Stimulated activated CD8-positive, alpha-beta memory T cell treated with anti-CD3 and anti-CD28 coated beads, Interleukin-2, amount 100 ng/mL, for 48 hours (primary cell): ENCODE data around the gene SMG6.
"Not testable (repeated sequence)": the region's sequence is repeated elsewhere in the genome, so short reads cannot be mapped to it uniquely, and the experiment has no call there.

Source experiments
- DNase-seq, 2 donors: peaks; one replicate each; pipeline ENCODE4 v3.0.0-alpha.2; 2020; ENCODE audit warnings: low read depth in 2 of 2

Gene SMG6

DNA sequence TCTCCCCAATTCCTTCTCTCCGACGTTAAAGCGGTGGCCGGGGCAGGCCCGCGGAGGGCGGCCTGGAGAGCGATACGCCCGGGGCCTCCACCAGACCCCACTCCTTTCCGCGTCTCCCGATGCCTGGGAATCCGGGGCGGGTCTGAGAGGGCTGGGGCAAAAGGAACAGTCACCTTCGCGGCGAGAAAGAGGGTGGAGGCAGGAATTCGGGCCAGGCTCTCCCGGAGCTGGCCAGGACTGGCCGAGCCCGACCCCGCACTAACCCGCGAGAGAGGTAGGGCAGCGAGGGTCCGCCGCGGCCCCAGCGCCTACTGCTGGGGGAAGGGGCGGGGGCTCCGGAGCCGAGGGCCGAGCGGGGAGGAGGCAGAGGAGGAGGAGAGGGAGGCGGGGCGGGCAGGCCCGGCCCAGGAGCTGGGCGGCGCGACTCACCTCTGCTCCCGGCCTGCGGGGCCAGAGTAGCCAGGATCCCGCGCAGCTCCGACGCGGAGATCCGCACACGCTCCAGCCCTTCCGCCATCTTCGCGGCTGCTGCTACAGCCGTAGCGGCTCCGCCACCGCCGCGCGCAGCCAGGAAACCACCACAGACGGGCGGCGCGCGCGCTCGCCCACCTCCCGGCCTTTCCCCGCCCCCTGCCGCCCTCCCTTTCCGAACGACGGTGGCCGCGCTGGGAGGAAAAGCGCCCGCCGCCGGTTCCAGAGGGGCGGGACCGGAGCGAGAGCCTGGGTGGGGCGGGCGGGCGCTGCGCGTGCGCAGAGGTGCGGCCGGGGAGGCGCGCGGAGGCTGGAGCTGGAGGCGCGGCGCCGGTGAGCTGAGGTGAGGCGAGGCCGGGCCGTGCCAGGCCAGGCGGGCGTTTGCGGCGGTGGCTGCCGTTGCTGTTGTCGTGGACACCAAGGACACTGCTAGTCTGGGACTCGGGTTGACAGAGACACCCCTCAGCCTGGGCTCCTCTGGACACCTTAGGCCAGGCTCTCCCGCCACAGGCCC lies at the start of gene SMG6, which contains the start of gene SRR:
SMG6 (minus strand) TSS at position 582 of the 985 bp plus-strand sequence; CDS start at position 517, 65 bp downstream.
SRR (plus strand) TSS at position 747 of the 985 bp plus-strand sequence. CDS start 11,611 bp downstream, outside the sequence.
- DNase-seq, result peak; percentile 92 to 94

DNA sequence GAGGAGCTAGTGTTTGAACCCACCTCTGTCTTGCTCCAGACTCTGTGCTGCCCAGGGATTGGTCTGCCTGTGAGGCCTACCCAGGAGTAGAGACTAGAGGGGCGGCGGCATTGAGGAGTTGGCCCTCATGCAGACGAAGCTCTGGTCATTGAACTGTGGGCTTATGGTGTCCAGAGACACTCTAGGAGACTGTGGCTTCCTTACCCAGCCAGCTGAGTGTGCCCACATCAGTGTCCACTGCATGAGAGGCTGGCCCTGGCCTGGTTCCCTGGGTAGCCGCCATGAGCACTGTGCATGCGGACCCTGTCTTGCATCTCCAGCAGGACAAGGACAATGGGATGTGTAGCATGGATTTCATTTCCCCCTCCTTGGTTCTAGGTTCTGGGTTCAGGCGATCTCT lies 47.7 kb upstream of the SMG6 start:
- DNase-seq, result no peak

DNA sequence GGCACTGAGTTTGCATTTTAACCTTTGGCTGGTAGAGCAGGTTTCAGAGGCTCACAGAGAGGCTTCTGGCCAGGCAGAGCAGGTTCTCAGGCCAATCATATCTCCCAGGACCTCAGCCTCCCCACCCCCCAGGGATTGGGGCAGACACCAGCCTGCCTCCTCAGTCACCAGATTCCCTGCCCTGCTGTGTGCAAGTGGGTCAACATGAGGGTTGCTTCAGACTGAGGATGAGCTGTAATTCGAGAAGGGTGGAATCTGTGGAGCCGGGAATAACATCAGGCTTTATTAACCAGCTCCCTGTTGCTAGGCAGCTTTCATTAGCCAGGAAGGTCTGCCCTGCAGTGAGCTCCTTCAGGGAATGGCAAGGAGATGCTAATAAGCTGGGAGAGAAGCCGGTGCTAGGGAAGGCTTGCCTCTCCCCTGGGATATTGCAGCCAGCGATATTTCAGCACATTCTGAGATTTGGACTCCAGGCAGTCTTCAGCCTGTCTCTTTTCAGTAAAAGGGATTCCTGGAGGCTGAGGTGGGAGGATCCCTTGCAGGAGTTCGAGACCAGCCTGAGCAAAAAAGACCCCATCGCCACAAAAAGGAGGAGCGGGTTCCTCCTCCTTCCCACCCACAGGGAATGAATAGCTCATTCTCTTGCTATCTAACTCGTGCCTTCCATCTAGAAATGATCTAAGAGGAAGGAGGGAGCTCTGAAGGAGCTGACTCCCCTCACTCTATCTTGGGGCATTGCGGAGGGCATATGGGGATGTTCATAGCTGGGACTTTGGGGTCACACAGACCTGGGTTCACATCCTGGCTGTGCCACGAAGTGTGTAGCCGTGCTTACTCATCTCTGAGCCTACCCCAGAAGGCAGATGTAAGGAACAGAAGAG lies 44.5 kb upstream of the SMG6 start:
- DNase-seq, result no peak

DNA sequence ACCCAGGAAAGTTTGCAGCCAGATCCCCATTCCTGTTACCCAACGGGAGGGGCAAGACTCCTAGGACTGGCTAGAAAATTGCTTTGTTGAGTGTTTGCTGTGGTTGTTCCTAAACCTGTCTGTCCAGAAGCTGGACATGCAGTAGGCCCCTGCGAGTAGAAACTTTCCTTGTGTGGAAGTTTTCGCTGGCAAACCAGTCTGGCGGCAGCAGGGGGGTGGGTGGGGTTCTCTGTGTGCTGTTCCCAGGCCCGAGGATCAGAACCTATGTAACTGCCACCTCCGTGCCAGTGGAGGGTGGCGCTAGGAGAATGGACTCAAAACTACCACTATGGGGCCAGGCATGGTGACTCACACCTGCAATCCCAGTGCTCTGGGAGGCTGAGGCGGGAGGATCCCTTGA lies 42.9 kb upstream of the SMG6 start:
- no peak for DNase-seq

DNA sequence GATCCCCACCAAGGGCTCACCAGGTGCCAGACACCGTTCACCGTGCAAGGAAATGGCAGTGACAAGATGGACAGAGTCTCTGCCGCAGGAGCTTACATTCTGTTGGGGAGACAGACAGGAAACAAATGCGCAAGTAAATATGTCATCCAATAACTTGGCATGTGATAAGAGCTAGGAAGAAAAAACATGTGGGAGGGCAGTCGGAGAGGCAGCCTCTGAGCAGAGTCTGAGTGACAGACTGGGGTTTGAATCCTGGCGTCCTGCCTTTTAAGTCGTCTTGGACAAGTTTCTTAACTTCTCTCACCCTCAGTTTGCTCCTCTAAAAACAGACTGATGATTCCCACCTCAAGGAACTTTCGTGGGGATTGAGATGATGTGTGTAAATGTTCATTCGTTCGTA lies 40.9 kb upstream of the SMG6 start:
- no peak for DNase-seq

DNA sequence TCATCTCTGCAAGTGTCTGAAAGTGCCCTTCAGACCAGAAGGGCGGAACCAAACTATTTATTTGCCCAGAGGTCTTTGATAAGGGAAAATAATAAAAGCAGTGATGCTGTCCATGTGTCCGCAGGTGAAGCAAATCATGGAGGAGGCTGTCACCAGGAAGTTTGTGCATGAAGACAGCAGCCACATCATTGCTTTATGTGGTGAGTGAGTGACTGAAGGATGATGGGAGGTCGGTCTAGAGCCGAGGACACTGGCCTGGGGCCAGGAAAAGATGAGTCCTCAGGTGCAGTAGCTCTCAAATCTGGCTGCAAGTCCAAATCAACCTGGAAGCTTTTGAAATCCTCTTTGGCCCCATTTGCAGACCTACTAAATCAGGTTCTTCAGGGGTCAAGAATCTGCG lies 39.8 kb upstream of the SMG6 start:
- peak; percentile 30 to 50 for DNase-seq

GRCh38 chr17:2338315-2338657 lies 34.7 kb upstream of the SMG6 start:
- no peak for DNase-seq

DNA sequence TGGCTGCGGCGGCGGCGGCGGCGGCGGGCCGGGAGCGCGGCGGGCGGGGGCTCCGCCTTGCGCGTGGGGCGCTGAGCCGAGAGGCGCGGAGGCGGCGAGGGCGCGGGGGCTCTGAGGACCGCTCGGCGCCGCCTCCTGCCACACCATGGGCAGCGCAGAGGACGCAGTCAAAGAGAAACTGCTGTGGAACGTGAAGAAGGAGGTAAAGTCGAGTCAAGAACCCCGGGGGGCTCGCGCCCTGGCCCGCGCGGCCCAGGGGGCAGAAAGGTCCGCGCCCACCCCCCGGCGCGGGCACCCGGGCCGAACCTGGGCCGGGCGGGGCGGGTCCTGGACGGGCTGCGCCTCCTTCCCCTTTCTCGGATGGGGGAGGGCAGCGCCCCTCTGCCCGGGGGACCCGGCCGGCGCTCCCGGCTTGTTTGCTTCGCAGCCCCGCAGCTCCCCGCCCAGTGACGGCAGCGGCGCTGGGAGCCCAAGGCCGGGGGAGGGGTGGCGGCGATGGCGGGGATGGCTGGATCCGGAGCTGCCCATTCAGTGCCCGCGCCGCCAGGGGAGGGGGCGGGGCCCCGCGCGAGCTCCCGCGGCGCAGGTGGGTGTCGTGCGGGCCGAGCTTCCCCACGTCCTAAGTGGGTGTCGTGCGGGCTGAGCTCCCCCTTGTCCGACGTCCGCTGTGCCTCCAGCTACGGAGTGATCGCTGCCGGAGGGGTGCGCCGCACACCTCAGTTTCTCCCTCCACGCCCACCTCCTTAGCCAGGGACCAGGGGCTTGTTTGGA lies 34.1 kb upstream of the SMG6 start:
- DNase-seq, result peak; percentile 37 to 46

- peak; percentile 48 to 54 for DNase-seq
Observed at GRCh38 chr17:2336852-2337543, 33.4 kb upstream of the SMG6 start, which contains the start of gene SGSM2. Gene SGSM2, plus strand, starts transcription at chr17:2337501. Its CDS starts 188 bp downstream, at chr17:2337689.

DNA sequence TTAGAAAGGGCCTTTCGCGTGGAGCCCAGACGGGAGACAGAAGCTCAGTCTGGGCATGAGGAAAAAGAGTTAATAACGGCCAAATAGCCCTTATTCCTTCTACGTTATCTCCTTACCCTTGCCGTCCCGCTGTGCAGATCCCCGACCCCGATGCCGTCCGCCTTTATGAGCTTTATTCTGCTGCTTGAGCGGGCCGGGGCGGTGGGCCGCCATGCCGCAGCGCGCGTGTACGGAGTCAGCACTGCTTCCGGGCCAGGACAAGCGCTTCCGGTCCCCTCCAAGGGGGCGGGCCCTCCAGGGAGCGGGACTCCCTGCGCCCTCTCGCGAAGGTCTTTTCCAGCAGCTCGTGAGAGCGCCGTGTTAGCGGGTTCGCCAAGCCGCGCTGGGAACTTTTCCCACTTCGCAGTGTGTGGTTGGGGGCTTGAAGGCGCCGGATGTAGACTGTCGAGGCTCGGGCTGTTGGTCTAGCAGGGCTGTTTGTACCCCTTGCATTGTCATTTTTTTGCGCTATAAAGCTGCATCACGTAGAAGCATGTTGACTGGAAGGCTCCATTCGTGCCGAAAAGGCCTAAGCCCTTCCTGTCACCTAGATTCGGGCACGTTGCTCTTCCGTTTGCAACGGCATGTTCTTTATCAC lies 32.7 kb upstream of the SMG6 start, which contains the start of gene TSR1:
TSR1 (minus strand) TSS at position 243 of the 637 bp plus-strand sequence; CDS start at position 213, 30 bp downstream.
- peak; percentile 84 to 85 for DNase-seq

DNA sequence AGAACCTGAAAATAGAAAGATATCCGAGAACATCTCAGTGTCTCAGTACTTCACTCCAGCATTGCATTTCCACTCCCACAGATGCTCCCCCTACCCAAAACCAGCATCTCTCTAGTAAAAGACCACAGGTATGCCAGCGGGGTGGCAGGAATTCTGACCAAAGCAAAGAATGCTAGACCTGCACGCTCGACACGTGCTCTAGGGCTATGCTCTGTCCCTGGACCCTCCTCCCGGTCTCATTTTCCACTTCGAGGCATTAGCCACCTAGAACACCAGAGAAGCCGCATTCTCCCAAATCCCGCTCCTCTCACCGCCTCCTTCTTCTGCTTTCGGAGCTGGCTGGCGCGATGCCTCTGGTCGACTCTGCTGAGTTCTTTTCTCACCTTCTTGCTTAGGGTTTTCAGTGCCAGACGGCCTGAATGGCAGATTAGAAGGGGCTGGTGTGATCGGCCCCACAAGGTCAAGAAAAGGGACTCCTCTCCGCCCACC lies 32.2 kb upstream of the SMG6 start:
- DNase-seq, result no peak

- DNase-seq, result no peak
Observed at GRCh38 chr17:2331303-2331702, 27.7 kb upstream of the SMG6 start.

DNA sequence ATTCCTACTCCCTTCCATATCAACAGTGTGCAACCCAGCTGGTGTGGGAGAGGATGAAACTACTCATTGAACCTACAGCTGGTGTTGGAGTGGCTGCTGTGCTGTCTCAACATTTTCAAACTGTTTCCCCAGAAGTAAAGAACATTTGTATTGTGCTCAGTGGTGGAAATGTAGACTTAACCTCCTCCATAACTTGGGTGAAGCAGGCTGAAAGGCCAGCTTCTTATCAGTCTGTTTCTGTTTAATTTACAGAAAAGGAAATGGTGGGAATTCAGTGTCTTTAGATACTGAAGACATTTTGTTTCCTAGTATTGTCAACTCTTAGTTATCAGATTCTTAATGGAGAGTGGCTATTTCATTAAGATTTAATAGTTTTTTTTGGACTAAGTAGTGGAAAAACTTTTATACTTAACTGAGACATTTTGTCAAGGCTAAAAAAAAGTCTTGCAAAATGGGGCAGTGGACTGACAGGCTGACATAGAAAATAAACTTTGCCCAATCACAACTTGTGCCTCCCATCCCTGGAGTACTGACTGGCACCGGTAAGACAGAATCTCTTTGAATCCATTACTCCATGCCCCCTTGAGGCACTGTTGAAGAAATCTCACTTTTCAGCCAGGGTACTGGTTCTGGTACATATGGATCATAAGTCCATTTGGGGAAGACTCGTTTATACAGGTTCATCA lies 20.2 kb upstream of the SMG6 start:
- DNase-seq, result no peak

GRCh38 chr17:2321399-2321798 lies 17.8 kb upstream of the SMG6 start:
- no peak for DNase-seq

DNA sequence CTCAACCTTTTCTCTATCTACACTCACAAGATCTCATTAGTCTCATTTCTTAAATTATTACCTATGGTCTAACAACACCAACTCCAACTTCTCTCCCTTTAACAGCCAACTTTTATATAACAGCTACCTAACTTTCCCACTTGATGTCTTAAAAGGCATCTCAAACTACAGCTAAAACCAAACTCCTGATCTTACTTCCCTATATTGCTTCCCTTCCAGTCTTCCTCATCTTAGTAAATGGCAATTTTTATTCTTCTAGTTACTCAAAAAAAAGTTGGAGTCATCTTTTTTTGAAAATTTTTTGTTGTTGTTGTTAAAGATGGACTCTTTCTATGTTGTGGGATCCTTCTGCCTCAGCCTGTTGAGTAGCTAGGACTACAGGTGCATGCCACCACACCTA lies 15.5 kb upstream of the SMG6 start:
- no peak for DNase-seq

DNA sequence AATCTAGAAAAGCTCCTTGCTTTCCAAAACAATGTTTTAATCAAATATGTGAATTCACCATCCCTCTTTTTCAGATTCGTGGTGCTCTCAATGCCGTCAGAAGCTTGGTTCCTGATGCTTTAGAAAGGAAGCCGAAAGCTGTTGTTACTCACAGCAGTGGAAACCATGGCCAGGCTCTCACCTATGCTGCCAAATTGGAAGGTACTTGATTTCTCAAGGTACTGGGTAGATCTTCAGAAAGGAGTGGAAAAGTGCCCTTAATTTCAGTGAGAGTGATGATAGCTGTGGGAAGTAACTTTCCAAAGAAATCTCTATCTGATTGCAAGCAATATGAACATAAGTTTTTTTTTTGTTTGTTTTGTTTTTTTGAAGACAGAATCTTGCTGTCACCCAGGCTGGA lies 14.2 kb upstream of the SMG6 start:
- DNase-seq, result no peak

GRCh38 chr17:2316916-2317205 lies 13.3 kb upstream of the SMG6 start:
- not testable (repeated sequence) for DNase-seq

- DNase-seq, result no peak
Observed at GRCh38 chr17:2312736-2313135, 9.2 kb upstream of the SMG6 start.

DNA sequence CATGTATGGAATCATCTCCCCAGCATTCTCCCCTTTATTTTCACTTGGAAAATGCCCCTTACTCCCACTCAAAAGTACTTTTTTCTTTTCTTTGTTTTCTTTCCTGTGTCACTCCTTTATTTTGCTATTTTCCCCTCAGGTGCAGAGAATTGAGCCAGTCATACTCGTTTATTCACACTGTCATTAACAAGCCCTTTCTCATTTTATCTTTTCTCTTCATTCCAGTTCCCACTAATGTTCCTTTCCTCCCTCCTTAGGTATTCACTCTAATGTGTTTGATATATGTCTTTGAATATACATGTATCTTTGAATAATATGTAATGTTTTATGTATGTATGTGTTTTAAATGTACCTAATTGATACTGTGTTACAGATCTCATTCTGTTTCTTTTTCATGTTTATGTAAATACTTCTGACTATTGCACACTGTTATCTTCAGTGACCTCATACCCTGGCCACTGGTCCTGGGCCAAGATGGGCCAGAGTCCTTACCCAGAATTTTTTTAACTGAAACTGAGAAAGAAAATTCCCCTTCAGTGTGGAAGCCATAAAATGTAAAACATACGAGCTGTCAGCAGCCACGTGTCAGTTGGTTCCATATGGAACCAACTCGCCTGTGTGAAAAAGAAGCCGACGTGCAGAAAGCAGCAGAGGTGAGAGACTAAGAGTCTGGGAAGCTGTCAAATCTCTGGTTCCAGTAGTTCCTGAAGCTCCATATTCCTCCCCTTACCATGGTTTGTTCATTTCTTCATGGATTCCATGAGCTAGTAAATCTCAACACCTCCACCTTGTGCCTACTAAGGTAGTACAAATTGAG lies 6.0 kb upstream of the SMG6 start:
- no peak for DNase-seq
